ENCODE data around the gene PRC1.

PRC1 gene

GRCh38 chr15:90998737-90999136, 4.4 kb upstream of the PRC1 start:
- no peak overlapping the region for H3K14ac ChIP-seq (ENCODE audit: low read length)
- no peak overlapping the region for H2BK12ac ChIP-seq (ENCODE audit: low read length)
- no peak overlapping the region for H3K27ac ChIP-seq (replicated peaks; ENCODE audit: low read length)
- H2BK5ac ChIP-seq (ENCODE audit: low read length): no peak overlapping the region
- H3K4me3 ChIP-seq (ENCODE audit: low read length in 2 of 2): no peak overlapping the region
- DNase-seq (ENCODE audit: low spot score): no peak
- no peak overlapping the region for H2AFZ ChIP-seq (ENCODE audit: low read length)
- peaks cover 5% of the 10 kb centered on the region for H3K79me1 ChIP-seq (ENCODE audit: low read depth, low read length)
- H3K4me1 ChIP-seq (ENCODE audit: control insufficient read depth in 2 of 2, insufficient read depth in 1 of 2, low read depth in 1 of 2, low read length in 2 of 2): no peaks in the 10 kb centered on the region
- no peak overlapping the region for H3K4me2 ChIP-seq (ENCODE audit: insufficient read depth, low read length, poor library complexity, severe bottlenecking)
- no peak overlapping the region for H4K8ac ChIP-seq (ENCODE audit: low read depth, low read length)
- H3K18ac ChIP-seq (ENCODE audit: low read length): no peak overlapping the region
- H4K91ac ChIP-seq (ENCODE audit: low read depth, low read length, poor library complexity): no peak overlapping the region
- H2BK120ac ChIP-seq (ENCODE audit: low read depth, low read length): no peak overlapping the region
- H3K23ac ChIP-seq (ENCODE audit: low read depth, low read length, poor library complexity): no peak overlapping the region
- H2BK15ac ChIP-seq (ENCODE audit: low read length): no peak overlapping the region
- no peaks in the 10 kb centered on the region for H3K9me3 ChIP-seq (replicated peaks in 1 of 2; ENCODE audit: control insufficient read depth in 2 of 2, insufficient read depth in 1 of 2, low read depth in 1 of 2, low read length in 2 of 2)
- no peaks in the 10 kb centered on the region for H3K27me3 ChIP-seq (ENCODE audit: control insufficient read depth in 3 of 3, insufficient read depth in 3 of 3, low read depth in 1 of 3, low read length in 3 of 3)
- WGBS, 2 donors (ENCODE audit: extremely low coverage in 2 of 2, insufficient read length in 2 of 2, insufficient replicate concordance in 1 of 2): no CpG with 5 or more reads among the region's 8 CpGs
- H2AK5ac ChIP-seq (ENCODE audit: low read depth, low read length): no peak overlapping the region
- no peak overlapping the region for H3K4ac ChIP-seq (ENCODE audit: low read length)
- H3K36me3 ChIP-seq (replicated peaks in 1 of 2; ENCODE audit: control insufficient read depth in 2 of 2, insufficient read depth in 2 of 2, low read length in 2 of 2): peaks cover 30 to 72% of the 10 kb centered on the region in 2 donors
- no peak overlapping the region for H3K9ac ChIP-seq (ENCODE audit: low read depth, low read length, poor library complexity)

- peak overlapping the region; percentile 85 for H3K23ac ChIP-seq (ENCODE audit: low read depth, low read length, poor library complexity)
- peak overlapping the region; percentile 97 for H3K18ac ChIP-seq (ENCODE audit: low read length)
- peak overlapping the region; percentile 92 for H4K91ac ChIP-seq (ENCODE audit: low read depth, low read length, poor library complexity)
- H2AK5ac ChIP-seq (ENCODE audit: low read depth, low read length): peak overlapping the region; percentile 99
- H3K27ac ChIP-seq (replicated peaks; ENCODE audit: low read length): no peak overlapping the region
- H2BK12ac ChIP-seq (ENCODE audit: low read length): no peak overlapping the region
- H3K27me3 ChIP-seq (ENCODE audit: control insufficient read depth in 3 of 3, insufficient read depth in 3 of 3, low read depth in 1 of 3, low read length in 3 of 3): no peaks in the 10 kb centered on the region
- peak overlapping the region; percentile 99 for H3K4ac ChIP-seq (ENCODE audit: low read length)
- H2AFZ ChIP-seq (ENCODE audit: low read length): peak overlapping the region; percentile 88
- peaks cover 10 to 38% of the 10 kb centered on the region in 2 donors for H3K36me3 ChIP-seq (replicated peaks in 1 of 2; ENCODE audit: control insufficient read depth in 2 of 2, insufficient read depth in 2 of 2, low read length in 2 of 2)
- peak overlapping the region; percentile 94 for H2BK120ac ChIP-seq (ENCODE audit: low read depth, low read length)
- H2BK5ac ChIP-seq (ENCODE audit: low read length): peak overlapping the region; percentile 93
- H3K14ac ChIP-seq (ENCODE audit: low read length): peak overlapping the region; percentile 97
- H3K9me3 ChIP-seq (replicated peaks in 1 of 2; ENCODE audit: control insufficient read depth in 2 of 2, insufficient read depth in 1 of 2, low read depth in 1 of 2, low read length in 2 of 2): no peaks in the 10 kb centered on the region
- peak; percentile 12 for DNase-seq (ENCODE audit: low spot score)
- peak overlapping the region; percentile 56 for H3K4me2 ChIP-seq (ENCODE audit: insufficient read depth, low read length, poor library complexity, severe bottlenecking)
- H3K4me1 ChIP-seq (ENCODE audit: control insufficient read depth in 2 of 2, insufficient read depth in 1 of 2, low read depth in 1 of 2, low read length in 2 of 2): no peaks in the 10 kb centered on the region
- WGBS, 2 donors (ENCODE audit: extremely low coverage in 2 of 2, insufficient read length in 2 of 2, insufficient replicate concordance in 1 of 2): no CpG with 5 or more reads among the region's 50 CpGs
- H4K8ac ChIP-seq (ENCODE audit: low read depth, low read length): no peak overlapping the region
- peak overlapping the region; percentile 95 to 96 for H3K4me3 ChIP-seq (ENCODE audit: low read length in 2 of 2)
- H3K79me1 ChIP-seq (ENCODE audit: low read depth, low read length): peaks cover 8% of the 10 kb centered on the region
- peak overlapping the region; percentile 98 for H3K9ac ChIP-seq (ENCODE audit: low read depth, low read length, poor library complexity)
- peak overlapping the region; percentile 98 for H2BK15ac ChIP-seq (ENCODE audit: low read length)
These were observed 297 bp downstream of the PRC1 start for GRCh38 chr15:90994059-90994416.

- H3K9ac ChIP-seq (ENCODE audit: low read depth, low read length, poor library complexity): no peak overlapping the region
- no peak overlapping the region for H2BK120ac ChIP-seq (ENCODE audit: low read depth, low read length)
- H3K4me2 ChIP-seq (ENCODE audit: insufficient read depth, low read length, poor library complexity, severe bottlenecking): no peak overlapping the region
- peaks cover 15% of the 10 kb centered on the region for H3K79me1 ChIP-seq (ENCODE audit: low read depth, low read length)
- H2BK5ac ChIP-seq (ENCODE audit: low read length): no peak overlapping the region
- no peak overlapping the region for H2BK12ac ChIP-seq (ENCODE audit: low read length)
- no peak for DNase-seq (ENCODE audit: low spot score)
- H3K4me3 ChIP-seq (ENCODE audit: low read length in 2 of 2): no peak overlapping the region
- H4K8ac ChIP-seq (ENCODE audit: low read depth, low read length): no peak overlapping the region
- no peaks in the 10 kb centered on the region for H3K9me3 ChIP-seq (replicated peaks in 1 of 2; ENCODE audit: control insufficient read depth in 2 of 2, insufficient read depth in 1 of 2, low read depth in 1 of 2, low read length in 2 of 2)
- H3K27me3 ChIP-seq (ENCODE audit: control insufficient read depth in 3 of 3, insufficient read depth in 3 of 3, low read depth in 1 of 3, low read length in 3 of 3): no peaks in the 10 kb centered on the region
- H3K4me1 ChIP-seq (ENCODE audit: control insufficient read depth in 2 of 2, insufficient read depth in 1 of 2, low read depth in 1 of 2, low read length in 2 of 2): peaks cover 0 to 3% of the 10 kb centered on the region in 2 donors
- no peak overlapping the region for H3K27ac ChIP-seq (replicated peaks; ENCODE audit: low read length)
- peaks cover 0 to 19% of the 10 kb centered on the region in 2 donors for H3K36me3 ChIP-seq (replicated peaks in 1 of 2; ENCODE audit: control insufficient read depth in 2 of 2, insufficient read depth in 2 of 2, low read length in 2 of 2)
- no peak overlapping the region for H2AK5ac ChIP-seq (ENCODE audit: low read depth, low read length)
- H2BK15ac ChIP-seq (ENCODE audit: low read length): no peak overlapping the region
- H3K23ac ChIP-seq (ENCODE audit: low read depth, low read length, poor library complexity): no peak overlapping the region
- no peak overlapping the region for H3K18ac ChIP-seq (ENCODE audit: low read length)
- H3K4ac ChIP-seq (ENCODE audit: low read length): no peak overlapping the region
- H3K14ac ChIP-seq (ENCODE audit: low read length): no peak overlapping the region
- no peak overlapping the region for H2AFZ ChIP-seq (ENCODE audit: low read length)
- WGBS, 2 donors (ENCODE audit: extremely low coverage in 2 of 2, insufficient read length in 2 of 2, insufficient replicate concordance in 1 of 2): no CpG with 5 or more reads among the region's 6 CpGs
- no peak overlapping the region for H4K91ac ChIP-seq (ENCODE audit: low read depth, low read length, poor library complexity)
These were observed 2.6 kb downstream of the PRC1 start for GRCh38 chr15:90991587-90992285.

- Histone ChIP-seq H3K27ac (replicated peaks; ENCODE audit: low read length) (no peak overlapping the region), H3K9ac (ENCODE audit: low read depth, low read length, poor library complexity) (no peak overlapping the region), H2BK120ac (ENCODE audit: low read depth, low read length) (no peak overlapping the region), H2AK5ac (ENCODE audit: low read depth, low read length) (no peak overlapping the region), H3K14ac (ENCODE audit: low read length) (no peak overlapping the region), H3K4me2 (ENCODE audit: insufficient read depth, low read length, poor library complexity, severe bottlenecking) (no peak overlapping the region), H2AFZ (ENCODE audit: low read length) (no peak overlapping the region), H4K8ac (ENCODE audit: low read depth, low read length) (no peak overlapping the region), H3K9me3 (replicated peaks in 1 of 2; ENCODE audit: control insufficient read depth in 2 of 2, insufficient read depth in 1 of 2, low read depth in 1 of 2, low read length in 2 of 2) (no peaks in the 10 kb centered on the region), H2BK5ac (ENCODE audit: low read length) (no peak overlapping the region), H3K4ac (ENCODE audit: low read length) (no peak overlapping the region), H3K23ac (ENCODE audit: low read depth, low read length, poor library complexity) (no peak overlapping the region), H3K36me3 (replicated peaks in 1 of 2; ENCODE audit: control insufficient read depth in 2 of 2, insufficient read depth in 2 of 2, low read length in 2 of 2) (peaks cover 0 to 21% of the 10 kb centered on the region in 2 donors), H2BK15ac (ENCODE audit: low read length) (no peak overlapping the region), H3K27me3 (ENCODE audit: control insufficient read depth in 3 of 3, insufficient read depth in 3 of 3, low read depth in 1 of 3, low read length in 3 of 3) (no peaks in the 10 kb centered on the region), H4K91ac (ENCODE audit: low read depth, low read length, poor library complexity) (no peak overlapping the region), H3K4me1 (ENCODE audit: control insufficient read depth in 2 of 2, insufficient read depth in 1 of 2, low read depth in 1 of 2, low read length in 2 of 2) (peaks cover 0 to 3% of the 10 kb centered on the region in 2 donors), H3K79me1 (ENCODE audit: low read depth, low read length) (peaks cover 15% of the 10 kb centered on the region), H3K4me3 (ENCODE audit: low read length in 2 of 2) (no peak overlapping the region), H3K18ac (ENCODE audit: low read length) (no peak overlapping the region), H2BK12ac (ENCODE audit: low read length) (no peak overlapping the region)
- WGBS, 2 donors (ENCODE audit: extremely low coverage in 2 of 2, insufficient read length in 2 of 2, insufficient replicate concordance in 1 of 2): no CpG with 5 or more reads among the region's 4 CpGs
- no peak for DNase-seq (ENCODE audit: low spot score)
These were observed 3.9 kb downstream of the PRC1 start for GRCh38 chr15:90990446-90990845.

All from neuronal stem cell (in vitro differentiated cells).